ENCODE data around the gene GLYR1. TPM values are rescaled to one million over a fixed set of nuclear protein-coding genes. Genes with fewer than 3 reads are reported as not detected.

GLYR1 gene
- total RNA-seq, 1 experiment from 2014 or later: 67.3 TPM

- Mint-ChIP-seq H3K4me3 (ENCODE audit: unreplicated experiment) (peak overlapping the region; percentile 76), H3K27me3 (ENCODE audit: insufficient read depth, unreplicated experiment) (no peaks in the 10 kb centered on the region), H3K36me3 (ENCODE audit: insufficient read depth, unreplicated experiment) (peaks cover 14% of the 10 kb centered on the region), H3K9me3 (ENCODE audit: unreplicated experiment) (no peaks in the 10 kb centered on the region), H3K27ac (ENCODE audit: low read depth, unreplicated experiment) (no peak overlapping the region), H3K4me1 (ENCODE audit: insufficient read depth, unreplicated experiment) (peaks cover 6% of the 10 kb centered on the region)
- CTCF ChIA-PET: interaction anchor here (0.9 kb wide), 1 partner anchor 23 kb away, joined by 3 read pairs; no protein-coding TSS in a partner anchor
- no TSS peak for BruUV-seq (replicated peaks)
- DNase-seq (ENCODE audit: unreplicated experiment): no peak
- intact Hi-C loops (cut with micrococcal nuclease): no loop called here
- TF ChIP-seq, protein P1, sequence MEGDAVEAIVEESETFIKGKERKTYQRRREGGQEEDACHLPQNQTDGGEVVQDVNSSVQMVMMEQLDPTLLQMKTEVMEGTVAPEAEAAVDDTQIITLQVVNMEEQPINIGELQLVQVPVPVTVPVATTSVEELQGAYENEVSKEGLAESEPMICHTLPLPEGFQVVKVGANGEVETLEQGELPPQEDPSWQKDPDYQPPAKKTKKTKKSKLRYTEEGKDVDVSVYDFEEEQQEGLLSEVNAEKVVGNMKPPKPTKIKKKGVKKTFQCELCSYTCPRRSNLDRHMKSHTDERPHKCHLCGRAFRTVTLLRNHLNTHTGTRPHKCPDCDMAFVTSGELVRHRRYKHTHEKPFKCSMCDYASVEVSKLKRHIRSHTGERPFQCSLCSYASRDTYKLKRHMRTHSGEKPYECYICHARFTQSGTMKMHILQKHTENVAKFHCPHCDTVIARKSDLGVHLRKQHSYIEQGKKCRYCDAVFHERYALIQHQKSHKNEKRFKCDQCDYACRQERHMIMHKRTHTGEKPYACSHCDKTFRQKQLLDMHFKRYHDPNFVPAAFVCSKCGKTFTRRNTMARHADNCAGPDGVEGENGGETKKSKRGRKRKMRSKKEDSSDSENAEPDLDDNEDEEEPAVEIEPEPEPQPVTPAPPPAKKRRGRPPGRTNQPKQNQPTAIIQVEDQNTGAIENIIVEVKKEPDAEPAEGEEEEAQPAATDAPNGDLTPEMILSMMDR (IDR thresholded peaks at IDR 0.05; ENCODE audit: unreplicated experiment): no peak
- POLR2A ChIA-PET: interaction anchor here (1.3 to 3.1 kb wide), 5 partner anchors 20 to 67 kb away, joined by 4 to 40 read pairs (median 13); partner anchors contain the start of genes ANKS3, DNAAF8, GLYR1 and UBN1
Observed at GRCh38 chr16:4801051-4801961, 45.8 kb downstream of the GLYR1 start.

- Mint-ChIP-seq H3K4me1 (ENCODE audit: insufficient read depth, unreplicated experiment) (peaks cover 6% of the 10 kb centered on the region), H3K27me3 (ENCODE audit: insufficient read depth, unreplicated experiment) (no peaks in the 10 kb centered on the region), H3K4me3 (ENCODE audit: unreplicated experiment) (peak overlapping the region; percentile 51), H3K36me3 (ENCODE audit: insufficient read depth, unreplicated experiment) (peaks cover 6% of the 10 kb centered on the region), H3K27ac (ENCODE audit: low read depth, unreplicated experiment) (no peak overlapping the region), H3K9me3 (ENCODE audit: unreplicated experiment) (no peaks in the 10 kb centered on the region)
- BruUV-seq (replicated peaks): no TSS peak
- DNase-seq (ENCODE audit: unreplicated experiment): no peak
- ChIA-PET POLR2A (interaction anchor here (2.0 to 3.1 kb wide), 2 partner anchors 33 to 67 kb away, joined by 8 to 40 read pairs; partner anchors contain the start of genes ANKS3, DNAAF8 and ZNF500), CTCF (interaction anchor here (1.3 kb wide), 1 partner anchor 155 kb away, joined by 5 read pairs; no protein-coding TSS in a partner anchor)
- TF ChIP-seq, protein P1 (IDR thresholded peaks at IDR 0.05; ENCODE audit: unreplicated experiment): no peak
- intact Hi-C loops (cut with micrococcal nuclease): no loop called here
Observed at GRCh38 chr16:4800290-4801041, 46.6 kb downstream of the GLYR1 start.

GRCh38 chr16:4799171-4799855 lies 47.8 kb downstream of the GLYR1 start:
- POLR2A ChIA-PET: interaction anchor here (0.6 to 2.0 kb wide), 2 partner anchors 39 to 65 kb away, joined by 3 to 8 read pairs; partner anchors contain the start of genes ANKS3 and DNAAF8
- Mint-ChIP-seq H3K9me3 (ENCODE audit: unreplicated experiment) (no peaks in the 10 kb centered on the region), H3K27ac (ENCODE audit: low read depth, unreplicated experiment) (no peak overlapping the region), H3K27me3 (ENCODE audit: insufficient read depth, unreplicated experiment) (no peaks in the 10 kb centered on the region), H3K4me1 (ENCODE audit: insufficient read depth, unreplicated experiment) (peaks cover 6% of the 10 kb centered on the region), H3K4me3 (ENCODE audit: unreplicated experiment) (no peak overlapping the region), H3K36me3 (ENCODE audit: insufficient read depth, unreplicated experiment) (no peaks in the 10 kb centered on the region)
- TF ChIP-seq, protein P1 (IDR thresholded peaks at IDR 0.05; ENCODE audit: unreplicated experiment): no peak
- intact Hi-C loops (cut with micrococcal nuclease): no loop called here
- BruUV-seq (replicated peaks): no TSS peak
- CTCF ChIA-PET: interaction anchor here (1.0 to 1.3 kb wide), 2 partner anchors 12 to 156 kb away, joined by 5 read pairs; no protein-coding TSS in a partner anchor
- DNase-seq (ENCODE audit: unreplicated experiment): no peak

All from MCF 10A (cell line).